KOPT-K1 (cell line): ENCODE data around the gene ILF3.

Experiments
- H3K27ac ChIP-seq: fragments of 200-600 bp; sonication (generic); 2 replicates; pipeline ENCODE4 v1.5.1; 2016; ENCODE audit warnings: antibody characterized with exemption, mild to moderate bottlenecking, low read depth, low read length; ENCODE audit not compliant: poor library complexity, severe bottlenecking
- H3K36me3 ChIP-seq: fragments of 200-600 bp; sonication (generic); 2 replicates; pipeline ENCODE4 v1.5.1; 2017; ENCODE audit warnings: antibody characterized with exemption, mild to moderate bottlenecking, low read length, moderate library complexity; ENCODE audit not compliant: insufficient read depth
- H3K9me3 ChIP-seq: fragments of 200-600 bp; sonication (generic); 2 replicates; pipeline ENCODE4 v1.5.1; 2017; ENCODE audit warnings: antibody characterized with exemption, low read length, mild to moderate bottlenecking; ENCODE audit not compliant: insufficient read depth, poor library complexity, severe bottlenecking

ILF3 gene

GRCh38 chr19:10718205-10719196 lies 64.4 kb downstream of the ILF3 start:
- Histone ChIP-seq H3K36me3 (peaks cover 40% of the 10 kb centered on the region), H3K9me3 (no peaks in the 10 kb centered on the region), H3K27ac (peak overlapping the region; percentile 90)

- H3K9me3 ChIP-seq = no peaks in the 10 kb centered on the region
- peak overlapping the region; percentile 90 for H3K27ac ChIP-seq
- H3K36me3 ChIP-seq = peaks cover 42% of the 10 kb centered on the region
Observed at GRCh38 chr19:10719466-10719961, 65.4 kb downstream of the ILF3 start.

- H3K9me3 ChIP-seq = no peaks in the 10 kb centered on the region
- peaks cover 49% of the 10 kb centered on the region for H3K36me3 ChIP-seq
- no peak overlapping the region for H3K27ac ChIP-seq
Observed at GRCh38 chr19:10720607-10721125, 66.5 kb downstream of the ILF3 start.

GRCh38 chr19:10723591-10723990 lies 69.4 kb downstream of the ILF3 start:
- no peak overlapping the region for H3K27ac ChIP-seq
- no peaks in the 10 kb centered on the region for H3K9me3 ChIP-seq
- peaks cover 74% of the 10 kb centered on the region for H3K36me3 ChIP-seq

- H3K27ac ChIP-seq = no peak overlapping the region
Observed at GRCh38 chr19:10724573-10725071, 70.5 kb downstream of the ILF3 start.

GRCh38 chr19:10725415-10725814 lies 71.3 kb downstream of the ILF3 start:
- Histone ChIP-seq H3K36me3 (peaks cover 83% of the 10 kb centered on the region), H3K27ac (no peak overlapping the region), H3K9me3 (no peaks in the 10 kb centered on the region)

More at GRCh38 chr19:10724573-10725071, 70.5 kb downstream of the ILF3 start:
- Histone ChIP-seq H3K36me3 (peaks cover 78% of the 10 kb centered on the region), H3K9me3 (no peaks in the 10 kb centered on the region)

DNA sequence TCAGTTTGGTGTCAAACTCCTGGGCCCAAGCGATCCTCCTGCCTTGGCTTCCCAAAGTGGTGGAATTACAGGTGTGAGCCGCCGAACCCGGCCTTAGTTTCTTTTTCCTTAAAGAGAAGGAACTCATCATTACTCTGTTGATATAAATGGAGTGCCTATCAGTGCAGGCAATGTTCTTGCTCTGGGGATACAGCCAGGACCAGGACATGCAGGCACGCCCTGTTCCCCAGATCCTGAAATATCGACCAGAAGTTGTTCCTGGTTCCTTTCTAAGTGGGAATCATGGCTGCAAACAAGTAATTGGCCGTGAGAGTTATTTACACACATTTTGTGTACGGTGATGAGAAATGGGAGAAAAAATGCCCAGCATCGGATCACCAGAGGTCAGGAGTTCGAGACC lies 72.1 kb downstream of the ILF3 start:
- peaks cover 82% of the 10 kb centered on the region for H3K36me3 ChIP-seq
- H3K9me3 ChIP-seq = no peaks in the 10 kb centered on the region
- no peak overlapping the region for H3K27ac ChIP-seq

- H3K27ac ChIP-seq = no peak overlapping the region
- peaks cover 68% of the 10 kb centered on the region for H3K36me3 ChIP-seq
- H3K9me3 ChIP-seq = no peaks in the 10 kb centered on the region
Observed at GRCh38 chr19:10727685-10728201, 73.6 kb downstream of the ILF3 start.

DNA sequence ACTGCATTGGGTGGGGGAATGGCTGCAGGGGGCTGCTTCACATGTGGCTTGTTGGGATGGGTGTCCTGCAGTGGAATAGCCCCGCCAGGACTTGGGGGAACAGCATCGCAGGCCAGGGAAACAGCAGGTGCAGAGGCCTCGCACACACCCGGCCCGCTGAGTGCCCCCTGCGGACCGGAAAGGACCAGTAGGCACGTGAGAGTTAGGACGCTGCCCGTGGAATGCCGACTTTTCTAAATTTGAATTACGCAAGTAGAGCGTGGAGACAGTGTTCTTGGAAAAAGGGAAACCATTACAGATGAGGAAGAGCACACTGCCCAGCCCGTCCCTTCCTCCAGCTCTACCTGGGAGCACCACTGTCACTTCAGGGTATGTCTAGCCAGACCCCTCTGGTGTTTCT lies 75.3 kb downstream of the ILF3 start:
- no peak overlapping the region for H3K27ac ChIP-seq

GRCh38 chr19:10730932-10731331 lies 76.8 kb downstream of the ILF3 start:
- Histone ChIP-seq H3K9me3 (no peaks in the 10 kb centered on the region), H3K27ac (no peak overlapping the region), H3K36me3 (peaks cover 50% of the 10 kb centered on the region)

More for the DNA sequence above, 75.3 kb downstream of the ILF3 start:
- peaks cover 53% of the 10 kb centered on the region for H3K36me3 ChIP-seq
- no peaks in the 10 kb centered on the region for H3K9me3 ChIP-seq

DNA sequence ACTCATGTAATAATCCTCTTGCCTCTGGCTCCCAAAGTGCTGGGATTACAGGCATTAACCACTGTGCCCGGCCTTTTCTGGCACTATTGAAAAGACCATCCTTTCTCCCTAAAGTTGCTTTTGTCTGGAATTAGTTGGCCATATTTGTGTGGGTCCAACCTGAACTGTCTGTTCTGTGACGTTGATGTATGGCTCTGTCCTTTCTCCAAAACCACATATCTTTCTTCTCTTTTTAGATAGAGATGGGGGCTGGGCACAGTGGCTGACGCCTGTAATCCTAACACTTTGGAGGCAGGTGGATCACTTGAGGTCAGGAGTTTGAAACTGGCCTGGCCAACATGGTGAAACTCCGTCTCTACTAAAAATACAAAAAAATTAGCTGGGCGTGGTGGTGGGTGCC lies 81.6 kb downstream of the ILF3 start:
- H3K36me3 ChIP-seq = peaks cover 32% of the 10 kb centered on the region
- H3K27ac ChIP-seq = no peak overlapping the region

GRCh38 chr19:10736189-10736588 lies 82.0 kb downstream of the ILF3 start:
- Histone ChIP-seq H3K36me3 (peaks cover 28% of the 10 kb centered on the region), H3K9me3 (peaks cover 33% of the 10 kb centered on the region), H3K27ac (no peak overlapping the region)

More for the DNA sequence above, 81.6 kb downstream of the ILF3 start:
- peaks cover 33% of the 10 kb centered on the region for H3K9me3 ChIP-seq

DNA sequence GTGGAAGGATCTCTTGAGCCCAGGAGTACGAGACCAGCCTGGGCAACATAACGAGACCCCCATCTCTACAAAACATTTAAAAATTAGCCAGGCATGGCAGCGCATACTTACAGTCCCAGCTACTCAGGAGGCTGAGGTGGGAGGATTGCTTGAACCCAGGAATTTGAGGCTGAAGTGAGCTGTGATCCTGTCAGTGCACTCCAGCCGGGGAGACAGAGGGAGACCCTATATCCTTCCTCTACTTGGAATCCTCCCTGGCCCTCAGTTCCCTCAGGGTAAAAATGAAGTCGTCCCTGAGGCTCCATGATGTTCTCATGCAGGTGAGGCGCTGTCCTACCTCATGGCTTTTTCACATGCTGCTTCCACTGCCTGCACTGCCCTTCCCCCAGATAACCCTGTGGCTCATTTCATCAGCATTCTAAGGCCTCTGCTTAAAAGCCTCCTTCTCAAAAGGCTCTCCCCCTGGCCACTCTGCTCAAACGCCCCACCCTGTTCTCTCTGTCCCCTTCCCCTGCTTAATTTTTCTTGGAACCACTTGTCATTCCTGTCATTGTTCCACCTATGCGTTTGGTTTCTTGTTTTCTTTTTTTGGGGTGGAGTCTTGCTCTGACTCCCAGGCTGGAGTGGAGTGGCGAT lies 82.9 kb downstream of the ILF3 start:
- peaks cover 28% of the 10 kb centered on the region for H3K36me3 ChIP-seq
- no peak overlapping the region for H3K27ac ChIP-seq

GRCh38 chr19:10737722-10738121 lies 83.6 kb downstream of the ILF3 start:
- Histone ChIP-seq H3K9me3 (peaks cover 33% of the 10 kb centered on the region), H3K27ac (no peak overlapping the region), H3K36me3 (peaks cover 28% of the 10 kb centered on the region)

More for the DNA sequence above, 82.9 kb downstream of the ILF3 start:
- H3K9me3 ChIP-seq = peaks cover 33% of the 10 kb centered on the region

- no peak overlapping the region for H3K27ac ChIP-seq
- H3K36me3 ChIP-seq = peaks cover 29% of the 10 kb centered on the region
- H3K9me3 ChIP-seq = peaks cover 33% of the 10 kb centered on the region
Observed at GRCh38 chr19:10740798-10741197, 86.7 kb downstream of the ILF3 start.
